ENCODE data around the gene OPRL1. TPM values are rescaled to one million over a fixed set of nuclear protein-coding genes. Genes with fewer than 3 reads are reported as not detected.

The OPRL1 gene
- polyA plus RNA-seq, 3 donors: 7.0 to 9.0 (median 8.8) TPM

GRCh38 chr20:64108731-64109681 is 29.1 kb downstream of the OPRL1 start:
- Mint-ChIP-seq H3K36me3 (no peaks in the 10 kb centered on the region), H3K4me3 (no peak overlapping the region), H3K4me1 (peaks cover 12% of the 10 kb centered on the region), H3K27me3 (ENCODE audit: low read depth in 3 of 3) (peaks cover 7 to 22% (median 20%) of the 10 kb centered on the region in 3 donors), H3K9me3 (no peaks in the 10 kb centered on the region), H3K27ac (no peak overlapping the region)
- Histone ChIP-seq H2AFZ (ENCODE audit: insufficient read depth, low read depth, low read length, poor library complexity, severe bottlenecking) (no peak overlapping the region), H3K9ac (ENCODE audit: insufficient read depth, low read length, poor library complexity, severe bottlenecking) (no peak overlapping the region), H3K4me3 (replicated peaks in 1 of 3; ENCODE audit: low read depth in 2 of 3, low read length in 3 of 3) (no peak overlapping the region), H3K4me2 (replicated peaks; ENCODE audit: extremely low read depth, low read length, poor library complexity, severe bottlenecking) (no peak overlapping the region), H3K9me3 (replicated peaks in 1 of 2; ENCODE audit: control insufficient read depth in 1 of 2, insufficient read depth in 1 of 2, low read length in 2 of 2) (no peaks in the 10 kb centered on the region), H3K79me2 (ENCODE audit: insufficient read depth, low read length) (no peaks in the 10 kb centered on the region), H3K27me3 (ENCODE audit: control insufficient read depth in 2 of 2, insufficient read depth in 2 of 2, low read length in 2 of 2) (no peaks in the 10 kb centered on the region), H3K4me1 (ENCODE audit: control insufficient read depth in 1 of 2, insufficient read depth in 2 of 2, low read length in 2 of 2) (peaks cover 9 to 13% of the 10 kb centered on the region in 2 donors), H3K36me3 (replicated peaks in 1 of 2; ENCODE audit: control insufficient read depth in 1 of 2, insufficient read depth in 2 of 2, low read length in 2 of 2) (no peaks in the 10 kb centered on the region), H3K27ac (ENCODE audit: low read depth in 1 of 2, low read length in 2 of 2) (no peak overlapping the region), H4K20me1 (ENCODE audit: insufficient read depth, low read length) (no peaks in the 10 kb centered on the region)
- no peak for DNase-seq
- TF ChIP-seq CTCF (IDR thresholded peaks at IDR 0.05): no peak
- WGBS (ENCODE audit: insufficient coverage): 90% methylated on average over 22 of the region's 26 CpGs
- intact Hi-C loops (cut with micrococcal nuclease): no loop called here

- no peak for TF ChIP-seq CTCF (IDR thresholded peaks at IDR 0.05)
- H3K36me3 Mint-ChIP-seq: no peaks in the 10 kb centered on the region
- Histone ChIP-seq H3K27ac (ENCODE audit: low read depth in 1 of 2, low read length in 2 of 2) (no peak overlapping the region), H2AFZ (ENCODE audit: insufficient read depth, low read depth, low read length, poor library complexity, severe bottlenecking) (no peak overlapping the region), H3K27me3 (ENCODE audit: control insufficient read depth in 2 of 2, insufficient read depth in 2 of 2, low read length in 2 of 2) (no peaks in the 10 kb centered on the region), H3K4me3 (replicated peaks in 1 of 3; ENCODE audit: low read depth in 2 of 3, low read length in 3 of 3) (no peak overlapping the region), H3K9ac (ENCODE audit: insufficient read depth, low read length, poor library complexity, severe bottlenecking) (no peak overlapping the region), H3K9me3 (replicated peaks in 1 of 2; ENCODE audit: control insufficient read depth in 1 of 2, insufficient read depth in 1 of 2, low read length in 2 of 2) (no peaks in the 10 kb centered on the region), H4K20me1 (ENCODE audit: insufficient read depth, low read length) (no peaks in the 10 kb centered on the region), H3K79me2 (ENCODE audit: insufficient read depth, low read length) (no peaks in the 10 kb centered on the region), H3K4me2 (replicated peaks; ENCODE audit: extremely low read depth, low read length, poor library complexity, severe bottlenecking) (no peak overlapping the region), H3K4me1 (ENCODE audit: control insufficient read depth in 1 of 2, insufficient read depth in 2 of 2, low read length in 2 of 2) (peaks cover 9 to 13% of the 10 kb centered on the region in 2 donors), H3K36me3 (replicated peaks in 1 of 2; ENCODE audit: control insufficient read depth in 1 of 2, insufficient read depth in 2 of 2, low read length in 2 of 2) (no peaks in the 10 kb centered on the region)
- 83% methylated on average over 11 of the region's 16 CpGs for WGBS (ENCODE audit: insufficient coverage)
- no peak overlapping the region for H3K4me3 Mint-ChIP-seq
- peak overlapping the region in 1 of 7 donors; percentile 33 for H3K27ac Mint-ChIP-seq
- peaks cover 12% of the 10 kb centered on the region for H3K4me1 Mint-ChIP-seq
- H3K27me3 Mint-ChIP-seq (ENCODE audit: low read depth in 3 of 3): peaks cover 10 to 24% (median 17%) of the 10 kb centered on the region in 3 donors
- DNase-seq: no peak
- intact Hi-C loops (cut with micrococcal nuclease): no loop called here
- H3K9me3 Mint-ChIP-seq: no peaks in the 10 kb centered on the region
Observed at GRCh38 chr20:64109831-64110391, 30.0 kb downstream of the OPRL1 start.

Data from CD14-positive monocyte (primary cell).